Neuronal stem cell (in vitro differentiated cells): ENCODE measurements around the gene LHX4.
A peak's percentile ranks its signal among the peaks of the same experiment; 100 is the strongest.

ENCODE experiments used
- DNase-seq: peaks from one replicate; pipeline ENCODE4 v3.0.0-alpha.2; 2013; ENCODE audit warnings: low spot score
- H2AFZ ChIP-seq: one replicate; pipeline ENCODE4 v1.6.1; 2013; ENCODE audit warnings: mild to moderate bottlenecking, low read length, inconsistent platforms
- H2AK5ac ChIP-seq: 2 replicates; pipeline ENCODE4 v1.6.1; 2013; ENCODE audit warnings: low read depth, mild to moderate bottlenecking, inconsistent platforms, low read length, moderate library complexity, mixed read lengths
- H2BK120ac ChIP-seq: 2 replicates; pipeline ENCODE4 v1.6.1; 2013; ENCODE audit warnings: low read depth, mild to moderate bottlenecking, inconsistent platforms, low read length, moderate library complexity, mixed read lengths
- H2BK12ac ChIP-seq: one replicate; pipeline ENCODE4 v1.6.1; 2013; ENCODE audit warnings: low read length, inconsistent platforms
- H2BK15ac ChIP-seq: 2 replicates; pipeline ENCODE4 v1.6.1; 2013; ENCODE audit warnings: mild to moderate bottlenecking, low read length, inconsistent platforms, mixed read lengths
- H2BK5ac ChIP-seq: one replicate; pipeline ENCODE4 v1.6.1; 2013; ENCODE audit warnings: inconsistent platforms, mild to moderate bottlenecking, low read length, moderate library complexity
- H3K14ac ChIP-seq: one replicate; pipeline ENCODE4 v1.6.1; 2013; ENCODE audit warnings: low read length, inconsistent platforms
- H3K18ac ChIP-seq: 2 replicates; pipeline ENCODE4 v1.6.1; 2013; ENCODE audit warnings: low read length, inconsistent platforms
- H3K23ac ChIP-seq: 2 replicates; pipeline ENCODE4 v1.6.1; 2013; ENCODE audit warnings: low read depth, mild to moderate bottlenecking, mixed read lengths, low read length, inconsistent platforms; ENCODE audit not compliant: poor library complexity
- H3K27ac ChIP-seq: replicated peaks from 3 replicates; pipeline ENCODE4 v1.5.1; 2013; ENCODE audit warnings: low read length, inconsistent platforms
- H3K27me3 ChIP-seq, 3 experiments: 2 replicates each; pipeline ENCODE4 v1.6.1; 2013; ENCODE audit warnings: low read length in 3 of 3, mild to moderate bottlenecking in 2 of 3, inconsistent platforms in 1 of 3, low read depth in 1 of 3, mixed read lengths in 1 of 3, moderate library complexity in 1 of 3; ENCODE audit not compliant: control insufficient read depth in 3 of 3, insufficient read depth in 3 of 3
- H3K36me3 ChIP-seq, 2 donors: replicated peaks in 1 of 2; 2 replicates each; pipeline ENCODE4 v1.6.1; 2013; ENCODE audit warnings: low read length in 2 of 2; ENCODE audit not compliant: control insufficient read depth in 2 of 2, insufficient read depth in 2 of 2
- H3K4ac ChIP-seq: 2 replicates; pipeline ENCODE4 v1.6.1; 2013; ENCODE audit warnings: inconsistent platforms, mild to moderate bottlenecking, low read length, moderate library complexity
- H3K4me1 ChIP-seq, 2 donors: 1 replicate in 1 of 2; 2 replicates in 1 of 2; pipeline ENCODE4 v1.6.1; 2013; ENCODE audit warnings: low read length in 2 of 2, low read depth in 1 of 2; ENCODE audit not compliant: control insufficient read depth in 2 of 2, insufficient read depth in 1 of 2
- H3K4me2 ChIP-seq: one replicate; pipeline ENCODE4 v1.6.1; 2013; ENCODE audit warnings: mild to moderate bottlenecking, low read length, inconsistent platforms; ENCODE audit not compliant: insufficient read depth, poor library complexity, severe bottlenecking
- H3K4me3 ChIP-seq, 2 donors: 2 replicates each; pipeline ENCODE4 v1.5.1; 2013; ENCODE audit warnings: low read length in 2 of 2, mild to moderate bottlenecking in 2 of 2, inconsistent platforms in 1 of 2, moderate library complexity in 1 of 2
- H3K79me1 ChIP-seq: one replicate; pipeline ENCODE4 v1.6.1; 2013; ENCODE audit warnings: low read depth, mild to moderate bottlenecking, inconsistent platforms, low read length, moderate library complexity
- H3K9ac ChIP-seq: one replicate; pipeline ENCODE4 v1.6.1; 2013; ENCODE audit warnings: mild to moderate bottlenecking, low read depth, low read length, inconsistent platforms; ENCODE audit not compliant: poor library complexity
- H3K9me3 ChIP-seq, 2 donors: replicated peaks in 1 of 2; 2 replicates each; pipeline versions ENCODE3 to v1.6.1; 2013; ENCODE audit warnings: low read length in 2 of 2, mild to moderate bottlenecking in 2 of 2, inconsistent platforms in 1 of 2, low read depth in 1 of 2, mixed read lengths in 1 of 2, moderate library complexity in 1 of 2; ENCODE audit not compliant: control insufficient read depth in 2 of 2, insufficient read depth in 1 of 2
- H4K8ac ChIP-seq: one replicate; pipeline ENCODE4 v1.6.1; 2013; ENCODE audit warnings: low read depth, mild to moderate bottlenecking, inconsistent platforms, low read length, moderate library complexity
- H4K91ac ChIP-seq: one replicate; pipeline ENCODE4 v1.6.1; 2013; ENCODE audit warnings: low read length, low read depth, mild to moderate bottlenecking, inconsistent platforms; ENCODE audit not compliant: poor library complexity
- WGBS, 2 donors: extraction: QIAGEN DNeasy Blood & Tissue Kit; methylation state at CpG; one replicate each; pipeline ENCODE4 v1.1.7; 2013; ENCODE audit warnings: missing lambda C conversion rate in 2 of 2, mixed read lengths in 1 of 2; ENCODE audit not compliant: insufficient read length in 2 of 2, insufficient replicate concordance in 1 of 2; ENCODE audit errors: extremely low coverage in 2 of 2; 5-methylcytosine and 5-hydroxymethylcytosine counted together

The LHX4 gene

GRCh38 chr1:180196436-180197003, 33.5 kb upstream of the LHX4 start:
- H3K79me1 ChIP-seq: no peaks in the 10 kb centered on the region
- no peak overlapping the region for H4K91ac ChIP-seq
- no peak overlapping the region for H3K14ac ChIP-seq
- no peak overlapping the region for H3K27ac ChIP-seq
- no peak overlapping the region for H2AFZ ChIP-seq
- no peak overlapping the region for H2BK12ac ChIP-seq
- H3K9ac ChIP-seq: no peak overlapping the region
- H3K9me3 ChIP-seq: no peaks in the 10 kb centered on the region
- no peak overlapping the region for H3K4me2 ChIP-seq
- no CpG with 5 or more reads among the region's 17 CpGs for WGBS, 2 donors
- H3K4me3 ChIP-seq: no peak overlapping the region
- no peak for DNase-seq
- peaks cover 0 to 13% of the 10 kb centered on the region in 2 donors for H3K4me1 ChIP-seq
- H3K27me3 ChIP-seq: no peaks in the 10 kb centered on the region
- no peak overlapping the region for H2BK120ac ChIP-seq
- no peak overlapping the region for H3K4ac ChIP-seq
- peak overlapping the region; percentile 27 for H3K23ac ChIP-seq
- H2AK5ac ChIP-seq: no peak overlapping the region
- no peak overlapping the region for H3K18ac ChIP-seq
- no peak overlapping the region for H2BK15ac ChIP-seq
- no peak overlapping the region for H4K8ac ChIP-seq
- peaks cover 7 to 9% of the 10 kb centered on the region in 2 donors for H3K36me3 ChIP-seq
- no peak overlapping the region for H2BK5ac ChIP-seq

- DNase-seq: no peak
- no CpG with 5 or more reads among the region's 5 CpGs for WGBS, 2 donors
- H3K14ac ChIP-seq: no peak overlapping the region
- no peak overlapping the region for H3K23ac ChIP-seq
- H2BK5ac ChIP-seq: no peak overlapping the region
- no peak overlapping the region for H3K27ac ChIP-seq
- H3K18ac ChIP-seq: no peak overlapping the region
- H4K8ac ChIP-seq: no peak overlapping the region
- H3K9ac ChIP-seq: no peak overlapping the region
- peak overlapping the region; percentile 30 for H2AK5ac ChIP-seq
- H2BK15ac ChIP-seq: no peak overlapping the region
- H3K27me3 ChIP-seq: no peaks in the 10 kb centered on the region
- H2BK12ac ChIP-seq: no peak overlapping the region
- H2BK120ac ChIP-seq: no peak overlapping the region
- no peak overlapping the region for H3K4me2 ChIP-seq
- H3K4me3 ChIP-seq: no peak overlapping the region
- H2AFZ ChIP-seq: no peak overlapping the region
- peaks cover 7 to 9% of the 10 kb centered on the region in 2 donors for H3K36me3 ChIP-seq
- peaks cover 0 to 13% of the 10 kb centered on the region in 2 donors for H3K4me1 ChIP-seq
- no peak overlapping the region for H4K91ac ChIP-seq
- H3K4ac ChIP-seq: no peak overlapping the region
- no peaks in the 10 kb centered on the region for H3K79me1 ChIP-seq
- H3K9me3 ChIP-seq: no peaks in the 10 kb centered on the region
These were observed 32.8 kb upstream of the LHX4 start for GRCh38 chr1:180197231-180197630.

DNA sequence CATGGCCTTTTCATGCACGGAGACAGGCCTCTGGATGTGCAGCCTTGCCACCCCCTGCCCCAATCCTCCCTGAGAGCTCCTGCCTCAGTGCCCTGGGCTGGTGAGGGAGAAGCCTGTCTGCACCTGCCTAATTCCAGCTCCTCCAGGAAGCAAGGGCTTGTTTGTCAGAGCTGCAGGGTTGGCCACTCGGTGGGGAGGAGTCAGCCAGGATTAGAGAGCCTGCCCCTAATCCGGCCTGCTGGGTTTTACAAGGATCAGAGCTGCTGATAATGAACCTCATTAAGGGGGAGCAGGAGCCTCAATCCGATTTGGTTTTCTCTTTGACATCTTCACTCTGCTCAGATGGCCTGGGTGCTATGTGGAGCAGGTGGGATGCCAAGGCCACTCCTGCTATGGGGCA, 31.9 kb upstream of the LHX4 start:
- Histone ChIP-seq H3K18ac (peak overlapping the region; percentile 65), H3K4me1 (peaks cover 0 to 13% of the 10 kb centered on the region in 2 donors), H2BK5ac (no peak overlapping the region), H2AK5ac (peak overlapping the region; percentile 14), H2BK15ac (peak overlapping the region; percentile 9), H2BK120ac (no peak overlapping the region), H3K9me3 (no peaks in the 10 kb centered on the region), H4K91ac (no peak overlapping the region), H3K27ac (no peak overlapping the region), H2BK12ac (no peak overlapping the region), H3K23ac (peak overlapping the region; percentile 36), H3K79me1 (no peaks in the 10 kb centered on the region), H3K4ac (no peak overlapping the region), H3K36me3 (peaks cover 7 to 9% of the 10 kb centered on the region in 2 donors), H3K4me2 (no peak overlapping the region), H3K4me3 (no peak overlapping the region), H4K8ac (no peak overlapping the region), H3K9ac (peak overlapping the region; percentile 50), H2AFZ (no peak overlapping the region), H3K14ac (no peak overlapping the region), H3K27me3 (no peaks in the 10 kb centered on the region)
- peak; percentile 32 for DNase-seq
- WGBS, 2 donors: no CpG with 5 or more reads among the region's 4 CpGs

DNA sequence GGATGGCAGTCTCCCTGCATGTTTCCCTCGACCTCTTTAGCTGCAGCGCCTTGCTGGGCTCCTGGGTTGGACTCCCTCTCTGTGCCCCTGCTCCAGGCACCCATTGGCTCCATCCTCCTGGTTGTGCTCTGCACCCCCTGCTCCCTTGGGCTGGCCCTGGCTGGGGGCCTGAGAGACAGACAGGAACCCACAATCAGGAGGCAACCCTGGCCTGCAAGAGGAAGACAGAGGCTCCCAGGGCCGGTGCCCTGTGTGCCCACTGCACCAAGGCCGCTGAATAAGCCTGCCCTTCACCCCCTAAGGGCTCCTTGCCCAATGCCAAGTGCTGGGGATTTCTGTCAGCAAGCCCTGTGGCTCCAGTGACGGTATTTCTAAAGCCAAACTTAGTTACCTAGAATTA, 31.5 kb upstream of the LHX4 start:
- H3K4me1 ChIP-seq: peaks cover 0 to 12% of the 10 kb centered on the region in 2 donors
- H3K4me3 ChIP-seq: no peak overlapping the region
- no peak overlapping the region for H4K91ac ChIP-seq
- no peak overlapping the region for H3K14ac ChIP-seq
- peak overlapping the region; percentile 50 for H3K9ac ChIP-seq
- H3K9me3 ChIP-seq: no peaks in the 10 kb centered on the region
- H2BK5ac ChIP-seq: no peak overlapping the region
- H3K27ac ChIP-seq: no peak overlapping the region
- H2AK5ac ChIP-seq: peak overlapping the region; percentile 14
- H3K23ac ChIP-seq: peak overlapping the region; percentile 36
- no peak overlapping the region for H2AFZ ChIP-seq
- peak overlapping the region; percentile 9 for H2BK15ac ChIP-seq
- H3K36me3 ChIP-seq: peaks cover 7 to 9% of the 10 kb centered on the region in 2 donors
- H3K4me2 ChIP-seq: no peak overlapping the region
- H3K4ac ChIP-seq: no peak overlapping the region
- H2BK120ac ChIP-seq: no peak overlapping the region
- peak overlapping the region; percentile 65 for H3K18ac ChIP-seq
- no peak overlapping the region for H4K8ac ChIP-seq
- no peaks in the 10 kb centered on the region for H3K27me3 ChIP-seq
- no peak overlapping the region for H2BK12ac ChIP-seq
- no peak for DNase-seq
- WGBS, 2 donors: no CpG with 5 or more reads among the region's 5 CpGs
- no peaks in the 10 kb centered on the region for H3K79me1 ChIP-seq
